Stimulated activated CD4-positive, alpha-beta T cell treated with anti-CD3 and anti-CD28 coated beads, Interleukin-2, amount 100 ng/mL, for 24 hours (primary cell): ENCODE data around the gene TBX2.

ENCODE experiments used
- DNase-seq, 2 donors: peaks; one replicate each; pipeline ENCODE4 v3.0.0-alpha.2; 2020

TBX2 gene

DNA sequence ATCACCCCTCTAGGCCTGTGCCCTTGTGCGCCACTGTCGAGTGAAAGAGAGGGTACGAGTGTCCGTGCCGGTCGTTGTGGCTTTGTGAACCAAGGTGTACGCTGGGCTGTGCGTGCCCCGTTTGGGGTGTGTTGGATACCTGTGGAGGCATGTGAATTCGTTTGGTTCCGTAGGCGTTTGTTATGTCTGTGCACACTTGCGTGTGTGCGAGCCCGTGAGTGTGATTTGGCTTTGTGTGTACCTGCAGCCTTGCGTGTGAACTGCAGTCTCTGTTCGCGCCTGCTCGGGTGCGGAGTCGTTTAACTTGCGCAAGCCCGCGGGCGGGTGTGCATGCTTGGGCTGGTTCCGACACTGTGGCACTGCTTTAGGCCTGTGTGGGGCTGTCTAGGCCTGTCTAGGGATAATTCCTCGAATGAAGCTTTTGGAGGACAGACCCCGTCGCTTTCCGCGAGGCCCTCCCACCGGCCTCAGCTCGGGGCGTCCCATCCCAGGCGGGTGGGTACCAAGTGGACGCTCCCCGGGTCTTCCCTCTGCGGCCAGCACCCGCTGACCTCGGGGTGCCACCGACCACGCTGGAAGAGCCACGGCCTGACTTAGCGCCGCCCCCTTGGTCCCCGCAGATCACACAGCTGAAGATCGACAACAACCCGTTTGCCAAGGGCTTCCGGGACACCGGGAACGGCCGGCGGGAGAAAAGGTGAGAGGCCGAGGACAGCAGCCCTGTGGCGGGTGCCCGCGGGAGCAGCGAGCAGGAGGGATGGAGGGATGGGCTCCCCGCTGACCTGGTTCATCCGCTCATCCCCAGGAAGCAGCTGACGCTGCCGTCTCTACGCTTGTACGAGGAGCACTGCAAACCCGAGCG lies 4.4 kb downstream of the TBX2 start:
- DNase-seq = no peak

- no peak for DNase-seq
These were observed 4.9 kb downstream of the TBX2 start for GRCh38 chr17:61404663-61404912.

DNA sequence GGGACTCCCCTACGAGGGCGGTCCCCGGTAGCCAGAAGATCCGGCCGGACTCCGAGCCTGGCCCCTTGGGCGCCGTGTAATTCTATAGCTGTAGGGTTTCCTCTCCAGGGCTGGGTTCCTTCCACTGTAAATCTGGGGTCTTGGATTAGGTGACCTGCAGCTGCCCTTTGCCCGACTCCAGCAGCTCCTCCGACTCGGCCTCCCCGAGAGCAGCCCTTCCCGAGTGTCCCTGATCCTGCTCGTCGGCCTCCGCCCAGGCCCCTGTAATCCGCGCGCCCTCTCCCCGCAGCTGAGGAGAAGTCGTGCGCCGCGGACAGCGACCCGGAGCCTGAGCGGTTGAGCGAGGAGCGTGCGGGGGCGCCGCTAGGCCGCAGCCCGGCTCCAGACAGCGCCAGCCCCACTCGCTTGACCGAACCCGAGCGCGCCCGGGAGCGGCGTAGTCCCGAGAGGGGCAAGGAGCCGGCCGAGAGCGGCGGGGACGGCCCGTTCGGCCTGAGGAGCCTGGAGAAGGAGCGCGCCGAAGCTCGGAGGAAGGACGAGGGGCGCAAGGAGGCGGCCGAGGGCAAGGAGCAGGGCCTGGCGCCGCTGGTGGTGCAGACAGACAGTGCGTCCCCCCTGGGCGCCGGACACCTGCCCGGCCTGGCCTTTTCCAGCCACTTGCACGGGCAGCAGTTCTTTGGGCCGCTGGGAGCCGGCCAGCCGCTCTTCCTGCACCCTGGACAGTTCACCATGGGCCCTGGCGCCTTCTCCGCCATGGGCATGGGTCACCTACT lies 5.5 kb downstream of the TBX2 start:
- DNase-seq = no peak

GRCh38 chr17:61405686-61406536 lies 6.3 kb downstream of the TBX2 start:
- DNase-seq = no peak

GRCh38 chr17:61406537-61406845 lies 6.8 kb downstream of the TBX2 start:
- no peak for DNase-seq

DNA sequence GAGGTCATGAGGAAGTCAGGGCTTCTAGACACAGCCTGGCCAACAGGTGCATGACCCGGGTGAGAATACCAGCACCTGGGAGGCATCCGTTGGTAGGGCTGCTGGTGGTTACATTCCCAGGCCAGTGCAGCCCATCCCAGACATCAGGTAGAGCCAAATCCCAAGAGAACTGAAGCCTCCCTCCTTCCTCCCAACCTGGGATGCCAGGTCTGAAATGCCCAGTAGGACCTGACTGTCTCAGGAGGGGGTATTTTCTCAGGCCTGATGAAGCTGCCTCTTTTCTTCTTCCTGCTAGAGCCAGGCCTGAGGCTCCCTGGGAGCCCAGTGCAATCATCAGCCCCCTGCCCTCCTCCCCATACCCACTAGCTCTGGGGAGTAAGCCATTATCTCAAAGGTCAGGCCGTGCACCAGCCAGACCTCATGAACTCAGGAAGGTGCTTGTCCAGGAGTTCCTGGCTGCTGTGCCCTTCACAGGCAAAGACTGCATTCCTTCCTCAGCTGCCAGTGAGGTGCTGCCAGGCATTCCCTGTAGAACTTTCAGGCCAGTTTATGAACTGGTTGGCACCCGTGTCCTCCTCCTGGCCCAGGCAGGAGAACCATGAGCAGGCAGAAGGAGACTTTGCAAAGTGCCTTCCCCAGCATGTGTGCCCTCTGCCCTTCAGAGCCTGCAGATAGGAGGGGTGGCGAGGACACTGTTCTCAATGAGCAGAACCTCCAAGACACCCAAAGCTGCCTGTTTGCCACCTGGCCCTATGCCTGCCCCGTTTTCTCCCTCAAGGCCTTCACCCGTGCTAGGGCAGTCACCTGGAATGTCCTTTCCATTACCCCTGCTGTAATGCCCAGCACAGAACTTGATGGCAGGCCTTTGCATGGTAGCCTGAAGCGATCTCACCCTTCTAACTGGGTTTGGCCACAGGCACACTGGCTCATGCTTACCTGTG lies 7.6 kb downstream of the TBX2 start:
- no peak for DNase-seq

GRCh38 chr17:61408151-61409041 lies 8.8 kb downstream of the TBX2 start:
- no peak for DNase-seq

DNA sequence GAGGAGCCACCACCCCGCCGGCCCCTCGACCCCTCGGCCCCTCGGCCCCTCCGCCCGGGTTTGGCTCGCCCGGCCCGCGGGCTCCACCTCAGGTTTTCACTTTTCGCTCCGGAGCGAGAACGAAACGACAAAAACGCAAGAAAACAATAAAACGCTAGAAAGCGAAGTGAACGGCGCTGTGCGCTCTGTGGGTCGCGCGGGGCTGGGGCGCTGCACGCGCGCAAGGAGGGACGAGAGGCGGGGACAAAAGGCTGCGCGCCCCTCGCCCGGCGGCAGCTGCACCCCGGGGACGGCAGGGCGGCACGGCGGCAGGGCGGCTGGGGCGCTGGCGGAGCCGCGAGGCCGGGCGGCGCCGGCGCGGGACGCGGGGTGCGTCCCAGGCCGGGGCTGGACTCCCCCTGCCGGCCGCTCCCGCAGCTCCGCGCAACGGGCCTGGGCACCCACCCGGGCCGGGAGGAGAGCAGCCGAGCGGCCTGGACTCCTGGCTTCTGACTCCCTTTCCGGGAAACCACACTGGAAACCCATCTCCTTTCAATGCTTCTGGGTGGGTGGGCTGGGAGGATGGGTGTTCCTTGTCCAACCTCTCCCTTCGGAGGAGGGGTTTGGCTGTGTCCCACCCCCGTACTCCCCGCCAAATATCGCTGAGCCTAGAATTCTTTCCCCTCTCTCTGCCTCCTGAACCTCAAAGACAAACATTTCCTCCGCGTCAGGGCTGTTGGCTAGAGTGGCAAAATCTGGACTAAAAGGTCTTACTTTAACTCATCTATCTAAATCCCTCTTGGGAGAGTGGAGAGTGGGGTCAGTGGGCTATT lies 9.9 kb downstream of the TBX2 start:
- DNase-seq = peak in 1 of 2 donors; percentile 58

DNA sequence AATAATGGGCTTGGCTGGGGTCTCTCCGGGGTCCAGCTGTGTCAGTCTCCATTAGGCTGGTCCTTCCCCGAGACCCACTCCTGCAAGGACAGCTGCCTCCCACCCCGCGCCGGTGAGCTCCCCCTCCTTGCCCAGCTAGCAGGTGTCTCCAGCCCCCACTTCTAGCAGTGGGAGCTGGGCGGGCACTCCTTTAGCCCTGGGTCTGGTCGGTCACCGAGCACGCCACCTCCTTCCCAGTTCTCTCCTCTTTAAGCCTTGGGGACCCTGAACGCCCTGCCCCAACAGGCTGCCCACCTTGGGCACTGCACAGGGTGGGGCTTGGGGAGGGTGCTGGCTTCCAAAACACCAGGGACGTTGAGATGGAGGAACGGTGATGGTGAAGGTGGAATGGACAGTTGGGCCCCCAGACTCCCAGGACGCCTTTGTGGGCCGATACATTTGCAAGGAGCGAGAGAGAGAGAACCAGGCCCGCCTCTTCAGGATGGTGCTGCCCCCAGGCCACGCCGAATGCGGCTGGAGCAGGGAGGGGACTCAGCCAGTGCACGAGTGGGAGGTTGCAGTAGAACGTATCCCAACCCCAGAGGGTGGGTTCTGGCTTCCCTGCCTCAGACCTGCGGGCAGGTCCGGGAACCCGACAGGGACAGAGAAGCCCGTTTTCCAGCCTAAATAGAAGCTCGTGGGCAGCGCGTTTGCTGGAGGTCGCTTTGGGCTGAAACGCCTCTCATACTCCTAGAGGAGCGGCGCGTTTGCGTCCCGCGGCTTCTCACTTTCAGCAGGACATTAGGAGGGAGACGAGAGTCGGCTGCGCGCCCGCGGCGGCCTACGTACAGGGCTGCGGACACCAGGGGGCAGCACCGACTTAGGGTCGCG lies 10.7 kb downstream of the TBX2 start:
- DNase-seq = peak; percentile 78 to 79

DNA sequence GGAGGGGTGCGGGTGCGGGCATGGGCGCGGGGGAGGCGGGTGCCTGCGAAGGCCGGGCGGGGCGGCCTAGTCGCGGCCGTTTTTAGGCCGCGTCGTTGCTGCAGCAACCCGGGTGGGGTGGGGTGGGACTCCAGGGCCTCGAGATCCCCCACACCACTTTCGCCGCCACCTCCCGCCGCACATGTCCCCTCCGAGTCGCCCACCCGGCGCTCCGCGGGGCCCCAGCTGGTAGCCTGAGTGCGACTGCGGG lies 11.3 kb downstream of the TBX2 start:
- no peak for DNase-seq

GRCh38 chr17:61411261-61412142 lies 11.9 kb downstream of the TBX2 start:
- DNase-seq = peak in 1 of 2 donors; percentile 42

DNA sequence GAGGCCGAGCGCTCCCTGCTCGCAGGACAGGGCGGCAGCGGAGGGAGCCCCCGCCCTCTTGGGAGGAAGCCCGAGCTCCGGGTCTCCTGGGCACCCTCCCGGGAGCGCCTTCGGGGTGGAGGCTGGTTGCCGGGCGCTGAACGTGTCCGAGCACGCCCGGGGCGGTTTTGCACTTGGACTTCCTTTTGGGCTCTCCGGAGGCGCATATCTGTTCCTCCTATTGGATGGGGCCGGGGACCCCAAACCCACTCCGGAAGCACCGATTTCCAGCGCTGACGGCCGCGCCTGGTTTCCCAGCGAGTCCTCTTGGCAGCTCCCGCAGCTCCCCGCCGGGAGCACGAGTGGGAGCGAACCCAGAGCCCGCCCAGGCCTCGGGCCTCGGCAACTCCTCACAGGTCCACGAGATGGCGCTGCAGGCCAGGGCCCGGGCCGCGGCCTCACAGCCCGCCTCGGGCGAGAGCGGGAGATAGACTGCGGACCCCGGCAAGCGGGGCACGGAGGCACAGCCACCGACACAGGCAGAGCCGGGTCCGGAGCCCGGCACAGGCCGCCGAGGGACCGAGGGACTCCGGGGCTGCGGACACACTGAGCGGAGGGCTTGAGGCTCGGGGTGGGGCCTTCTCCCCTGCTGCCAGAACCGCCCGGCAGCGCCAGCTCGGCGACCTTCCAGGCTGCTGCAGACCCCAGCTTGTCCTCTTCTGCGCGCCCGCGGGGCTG lies 12.7 kb downstream of the TBX2 start:
- peak; percentile 80 to 81 for DNase-seq

DNA sequence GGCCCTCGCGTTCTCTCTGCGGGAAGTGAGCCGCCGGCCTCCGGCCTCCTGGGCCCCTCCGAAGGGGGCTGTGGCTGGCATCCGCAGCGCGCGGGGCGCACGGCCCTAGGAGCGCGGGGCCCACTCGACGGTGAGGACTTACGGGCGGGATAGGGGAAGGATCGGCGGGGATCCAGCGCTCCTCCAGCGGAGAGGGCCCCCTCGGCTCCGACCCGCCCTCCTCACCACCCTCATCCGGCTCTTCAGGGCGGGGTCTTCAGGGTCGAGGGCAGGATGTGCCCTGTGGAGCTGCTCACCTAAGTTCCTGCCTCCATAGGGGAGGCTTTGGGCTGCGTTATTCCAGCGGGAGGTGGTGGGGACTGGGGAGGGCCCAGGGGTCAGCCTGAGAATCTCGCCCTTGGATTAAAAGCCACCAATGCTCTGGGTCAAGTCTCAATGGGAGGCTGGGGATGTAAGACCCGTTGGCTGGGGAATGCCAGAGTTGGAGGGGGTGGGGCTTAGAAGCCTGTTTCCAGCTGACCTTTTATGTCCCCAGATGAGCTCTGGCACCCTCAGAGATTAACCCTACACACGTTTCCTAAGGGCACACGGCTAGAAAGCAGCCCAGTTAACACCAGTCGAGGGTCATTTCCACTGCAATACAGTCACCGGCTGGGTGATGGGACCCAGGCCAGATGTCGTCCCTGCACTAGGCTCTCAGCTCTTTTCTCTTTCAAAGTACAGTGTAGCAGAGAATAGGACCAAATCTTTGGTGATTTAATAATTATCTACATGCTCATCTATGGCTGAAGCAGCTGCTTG lies 13.4 kb downstream of the TBX2 start:
- no peak for DNase-seq

- DNase-seq = no peak
These were observed 14.1 kb downstream of the TBX2 start for GRCh38 chr17:61413661-61414126.

- no peak for DNase-seq
These were observed 14.7 kb downstream of the TBX2 start for GRCh38 chr17:61414141-61414935.

DNA sequence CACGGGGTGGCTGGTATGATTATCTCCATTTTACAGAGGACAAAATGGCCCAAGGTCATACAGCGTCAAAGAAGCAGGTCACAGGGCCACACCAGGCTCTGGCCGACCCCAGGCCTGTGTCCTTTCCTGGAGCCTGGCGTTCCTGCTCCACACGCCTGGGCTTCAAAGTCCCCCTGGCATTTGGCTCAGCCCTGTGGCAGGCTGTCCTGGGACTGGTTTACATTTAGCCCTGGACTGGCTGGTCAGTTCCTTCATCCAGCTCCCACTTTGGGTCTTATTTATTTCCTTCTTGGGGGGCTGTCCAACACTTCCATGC lies 15.3 kb downstream of the TBX2 start:
- DNase-seq = no peak
